GM23338 (cell line): ENCODE data around the gene ZCCHC14. TPM values are rescaled to one million over a fixed set of nuclear protein-coding genes. Genes with fewer than 3 reads are reported as not detected.

Source experiments
- ATAC-seq: fragments of 200-7000 bp; cut with Tn5 transposase; 3 replicates; pipeline ENCODE4 v1.9.1; 2020
- DNase-seq: peaks from one replicate; pipeline ENCODE4 v3.0.0-alpha.2; 2015; ENCODE audit warnings: low spot score
- H2AFZ ChIP-seq: fragments of 200-600 bp; sonication (generic); 2 replicates; pipeline ENCODE4 v1.8.0; 2016; ENCODE audit warnings: antibody characterized with exemption, mild to moderate bottlenecking, moderate library complexity
- H3F3A ChIP-seq: fragments of 200-600 bp; sonication (generic); replicated peaks from 2 replicates; pipeline ENCODE4 v1.8.0; 2017; ENCODE audit warnings: antibody characterized with exemption, mixed run types, low read depth
- H3K27ac ChIP-seq: fragments of 200-600 bp; sonication (generic); 2 replicates; pipeline ENCODE4 v1.6.1; 2016; ENCODE audit warnings: low read depth
- H3K27me3 ChIP-seq: fragments of 200-600 bp; sonication (generic); 2 replicates; pipeline ENCODE4 v1.8.0; 2016; ENCODE audit warnings: mild to moderate bottlenecking, mixed run types, moderate library complexity; ENCODE audit not compliant: insufficient read depth
- H3K36me3 ChIP-seq: fragments of 200-600 bp; sonication (generic); 2 replicates; pipeline ENCODE4 v1.8.0; 2016; ENCODE audit warnings: mild to moderate bottlenecking; ENCODE audit not compliant: insufficient read depth
- H3K4me1 ChIP-seq: fragments of 200-600 bp; sonication (generic); 2 replicates; pipeline ENCODE4 v1.8.0; 2016; ENCODE audit warnings: mild to moderate bottlenecking, moderate library complexity; ENCODE audit not compliant: insufficient read depth
- H3K4me2 ChIP-seq: fragments of 200-600 bp; sonication (generic); 2 replicates; pipeline ENCODE4 v1.7.1; 2017; ENCODE audit warnings: mixed run types
- H3K4me3 ChIP-seq: fragments of 200-600 bp; sonication (generic); 2 replicates; pipeline ENCODE4 v1.6.1; 2016; ENCODE audit warnings: mixed run types
- H3K79me2 ChIP-seq: fragments of 200-600 bp; sonication (generic); replicated peaks from 2 replicates; pipeline ENCODE4 v1.8.0; 2017; ENCODE audit warnings: mild to moderate bottlenecking; ENCODE audit not compliant: insufficient read depth
- H3K9me2 ChIP-seq: fragments of 200-600 bp; sonication (generic); 2 replicates; pipeline ENCODE4 v1.8.0; 2017; ENCODE audit not compliant: insufficient read depth
- H4K20me1 ChIP-seq: fragments of 200-600 bp; sonication (generic); replicated peaks from 2 replicates; pipeline ENCODE4 v1.8.0; 2017; ENCODE audit warnings: mild to moderate bottlenecking; ENCODE audit not compliant: insufficient read depth
- H3K27ac Mint-ChIP-seq: 2 replicates; pipeline ENCODE4 v1.8.0; 2020; ENCODE audit warnings: inconsistent platforms, mild to moderate bottlenecking, moderate library complexity, mixed read lengths
- H3K27me3 Mint-ChIP-seq: 3 replicates; pipeline ENCODE4 v1.8.0; 2022; ENCODE audit warnings: low read depth, mild to moderate bottlenecking, moderate library complexity, mixed read lengths, inconsistent platforms; ENCODE audit not compliant: insufficient read depth, poor library complexity
- H3K36me3 Mint-ChIP-seq: 3 replicates; pipeline ENCODE4 v1.8.0; 2021; ENCODE audit warnings: low read depth, mild to moderate bottlenecking, inconsistent platforms, moderate library complexity, mixed read lengths
- H3K4me1 Mint-ChIP-seq: 3 replicates; pipeline ENCODE4 v1.8.0; 2020; ENCODE audit warnings: mild to moderate bottlenecking, inconsistent platforms, mixed read lengths
- H3K4me3 Mint-ChIP-seq: 3 replicates; pipeline ENCODE4 v1.8.0; 2021; ENCODE audit warnings: moderate library complexity, mild to moderate bottlenecking, inconsistent platforms, mixed read lengths
- H3K9me3 Mint-ChIP-seq: 3 replicates; pipeline ENCODE4 v1.8.0; 2020; ENCODE audit warnings: moderate library complexity, mild to moderate bottlenecking, inconsistent platforms, mixed read lengths
- CREB1 ChIP-seq: fragments of 250-450 bp; sonication (Bioruptor Pico); IDR thresholded peaks from 2 replicates; pipeline ENCODE4 v1.5.0; 2020; ENCODE audit warnings: low read depth, mild to moderate bottlenecking, moderate library complexity
- JUNB ChIP-seq: IDR thresholded peaks from one replicate; pipeline ENCODE4 v1.6.1; 2016; ENCODE audit warnings: antibody characterized with exemption; ENCODE audit not compliant: unreplicated experiment
- NANOG ChIP-seq: IDR thresholded peaks from 2 replicates; pipeline ENCODE4 v1.6.1; 2016; ENCODE audit warnings: antibody characterized with exemption, borderline replicate concordance
- ZNF114 ChIP-seq: fragments of 250-450 bp; sonication (Bioruptor Pico); IDR thresholded peaks from 2 replicates; pipeline ENCODE4 v1.5.0; 2020; ENCODE audit warnings: mild to moderate bottlenecking, moderate library complexity
- ZNF331 ChIP-seq: fragments of 250-450 bp; sonication (Bioruptor Pico); IDR thresholded peaks from 2 replicates; pipeline ENCODE4 v1.5.0; 2020; ENCODE audit warnings: low read depth, mild to moderate bottlenecking, moderate library complexity
- polyA plus RNA-seq: library from polyadenylated mRNA; unstranded; fragments of >200 nt; fragmentation: Nextera tagmentation; extraction: Ambion mirVana; gene quantifications from 2 replicates; pipeline ENCODE4 v1.2.1, GENCODE V29; 2016
- total RNA-seq: library from RNA; depleted of rRNA; stranded (reverse); fragments of >200 nt; shearing (Covaris generic); gene quantifications from 2 replicates; pipeline ENCODE4 v1.2.3, GENCODE V29; 2014
- TF ChIP-seq, protein P1 (sequence below): fragments of 250-450 bp; sonication (Bioruptor Pico); IDR thresholded peaks from 2 replicates; pipeline ENCODE4 v1.5.0; 2020; ENCODE audit warnings: mild to moderate bottlenecking, moderate library complexity
- TF ChIP-seq, protein P2 (sequence below): IDR thresholded peaks from 2 replicates; pipeline ENCODE4 v1.6.1; 2016; ENCODE audit warnings: antibody characterized with exemption

ZCCHC14 gene
- total and polyA plus RNA-seq, 2 experiments from 2014 or later: 6.8 to 22.4 TPM

DNA sequence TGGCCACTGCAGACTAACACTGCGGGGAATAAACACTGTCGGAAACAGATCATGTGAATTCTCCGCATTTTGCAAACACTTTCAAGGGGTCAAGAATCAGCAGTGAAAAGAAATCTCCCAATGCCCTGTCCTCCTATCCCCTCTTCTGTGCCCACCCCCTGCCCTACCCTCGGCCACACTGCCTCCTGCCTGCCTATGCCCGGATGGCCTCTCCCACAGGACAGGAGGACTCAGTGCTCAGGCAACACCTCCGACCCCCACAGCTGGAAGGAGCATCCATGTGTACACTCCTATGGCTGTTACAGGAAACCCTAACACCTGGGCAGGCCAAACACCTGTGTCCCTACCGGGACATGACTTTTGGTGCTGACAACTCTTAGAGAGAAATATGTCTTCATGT lies 133.7 kb downstream of the ZCCHC14 start:
- peaks cover 2% of the 10 kb centered on the region for H3K27me3 Mint-ChIP-seq
- H3K27me3 ChIP-seq: no peaks in the 10 kb centered on the region
- H3K27ac Mint-ChIP-seq: no peak overlapping the region
- peaks cover 9% of the 10 kb centered on the region; the same call in 2 of the 3 replicates for H3K36me3 Mint-ChIP-seq
- no peaks in the 10 kb centered on the region for H3K9me3 Mint-ChIP-seq
- no peak overlapping the region for H3K4me3 Mint-ChIP-seq
- H3K4me1 ChIP-seq: no peaks in the 10 kb centered on the region
- ATAC-seq (no peak), DNase-seq (no peak)
- H2AFZ ChIP-seq: no peak overlapping the region
- no peaks in the 10 kb centered on the region for H3F3A ChIP-seq
- H3K79me2 ChIP-seq: peaks cover 11% of the 10 kb centered on the region
- H3K4me2 ChIP-seq: no peak overlapping the region
- TF ChIP-seq NANOG (no peak), ZNF114 (no peak), JUNB (no peak), CREB1 (CRISPR knock-in tag) (no peak), ZNF331 (CRISPR knock-in tag) (no peak)
- TF ChIP-seq, protein P1, sequence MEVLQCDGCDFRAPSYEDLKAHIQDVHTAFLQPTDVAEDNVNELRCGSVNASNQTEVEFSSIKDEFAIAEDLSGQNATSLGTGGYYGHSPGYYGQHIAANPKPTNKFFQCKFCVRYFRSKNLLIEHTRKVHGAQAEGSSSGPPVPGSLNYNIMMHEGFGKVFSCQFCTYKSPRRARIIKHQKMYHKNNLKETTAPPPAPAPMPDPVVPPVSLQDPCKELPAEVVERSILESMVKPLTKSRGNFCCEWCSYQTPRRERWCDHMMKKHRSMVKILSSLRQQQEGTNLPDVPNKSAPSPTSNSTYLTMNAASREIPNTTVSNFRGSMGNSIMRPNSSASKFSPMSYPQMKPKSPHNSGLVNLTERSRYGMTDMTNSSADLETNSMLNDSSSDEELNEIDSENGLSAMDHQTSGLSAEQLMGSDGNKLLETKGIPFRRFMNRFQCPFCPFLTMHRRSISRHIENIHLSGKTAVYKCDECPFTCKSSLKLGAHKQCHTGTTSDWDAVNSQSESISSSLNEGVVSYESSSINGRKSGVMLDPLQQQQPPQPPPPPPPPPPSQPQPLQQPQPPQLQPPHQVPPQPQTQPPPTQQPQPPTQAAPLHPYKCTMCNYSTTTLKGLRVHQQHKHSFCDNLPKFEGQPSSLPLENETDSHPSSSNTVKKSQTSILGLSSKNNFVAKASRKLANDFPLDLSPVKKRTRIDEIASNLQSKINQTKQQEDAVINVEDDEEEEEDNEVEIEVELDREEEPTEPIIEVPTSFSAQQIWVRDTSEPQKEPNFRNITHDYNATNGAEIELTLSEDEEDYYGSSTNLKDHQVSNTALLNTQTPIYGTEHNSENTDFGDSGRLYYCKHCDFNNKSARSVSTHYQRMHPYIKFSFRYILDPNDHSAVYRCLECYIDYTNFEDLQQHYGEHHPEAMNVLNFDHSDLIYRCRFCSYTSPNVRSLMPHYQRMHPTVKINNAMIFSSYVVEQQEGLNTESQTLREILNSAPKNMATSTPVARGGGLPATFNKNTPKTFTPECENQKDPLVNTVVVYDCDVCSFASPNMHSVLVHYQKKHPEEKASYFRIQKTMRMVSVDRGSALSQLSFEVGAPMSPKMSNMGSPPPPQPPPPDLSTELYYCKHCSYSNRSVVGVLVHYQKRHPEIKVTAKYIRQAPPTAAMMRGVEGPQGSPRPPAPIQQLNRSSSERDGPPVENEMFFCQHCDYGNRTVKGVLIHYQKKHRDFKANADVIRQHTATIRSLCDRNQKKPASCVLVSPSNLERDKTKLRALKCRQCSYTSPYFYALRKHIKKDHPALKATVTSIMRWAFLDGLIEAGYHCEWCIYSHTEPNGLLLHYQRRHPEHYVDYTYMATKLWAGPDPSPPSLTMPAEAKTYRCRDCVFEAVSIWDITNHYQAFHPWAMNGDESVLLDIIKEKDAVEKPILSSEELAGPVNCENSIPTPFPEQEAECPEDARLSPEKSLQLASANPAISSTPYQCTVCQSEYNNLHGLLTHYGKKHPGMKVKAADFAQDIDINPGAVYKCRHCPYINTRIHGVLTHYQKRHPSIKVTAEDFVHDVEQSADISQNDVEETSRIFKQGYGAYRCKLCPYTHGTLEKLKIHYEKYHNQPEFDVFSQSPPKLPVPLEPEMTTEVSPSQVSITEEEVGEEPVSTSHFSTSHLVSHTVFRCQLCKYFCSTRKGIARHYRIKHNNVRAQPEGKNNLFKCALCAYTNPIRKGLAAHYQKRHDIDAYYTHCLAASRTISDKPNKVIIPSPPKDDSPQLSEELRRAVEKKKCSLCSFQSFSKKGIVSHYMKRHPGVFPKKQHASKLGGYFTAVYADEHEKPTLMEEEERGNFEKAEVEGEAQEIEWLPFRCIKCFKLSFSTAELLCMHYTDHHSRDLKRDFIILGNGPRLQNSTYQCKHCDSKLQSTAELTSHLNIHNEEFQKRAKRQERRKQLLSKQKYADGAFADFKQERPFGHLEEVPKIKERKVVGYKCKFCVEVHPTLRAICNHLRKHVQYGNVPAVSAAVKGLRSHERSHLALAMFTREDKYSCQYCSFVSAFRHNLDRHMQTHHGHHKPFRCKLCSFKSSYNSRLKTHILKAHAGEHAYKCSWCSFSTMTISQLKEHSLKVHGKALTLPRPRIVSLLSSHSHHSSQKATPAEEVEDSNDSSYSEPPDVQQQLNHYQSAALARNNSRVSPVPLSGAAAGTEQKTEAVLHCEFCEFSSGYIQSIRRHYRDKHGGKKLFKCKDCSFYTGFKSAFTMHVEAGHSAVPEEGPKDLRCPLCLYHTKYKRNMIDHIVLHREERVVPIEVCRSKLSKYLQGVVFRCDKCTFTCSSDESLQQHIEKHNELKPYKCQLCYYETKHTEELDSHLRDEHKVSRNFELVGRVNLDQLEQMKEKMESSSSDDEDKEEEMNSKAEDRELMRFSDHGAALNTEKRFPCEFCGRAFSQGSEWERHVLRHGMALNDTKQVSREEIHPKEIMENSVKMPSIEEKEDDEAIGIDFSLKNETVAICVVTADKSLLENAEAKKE (CRISPR knock-in tag): no peak
- TF ChIP-seq, protein P2, sequence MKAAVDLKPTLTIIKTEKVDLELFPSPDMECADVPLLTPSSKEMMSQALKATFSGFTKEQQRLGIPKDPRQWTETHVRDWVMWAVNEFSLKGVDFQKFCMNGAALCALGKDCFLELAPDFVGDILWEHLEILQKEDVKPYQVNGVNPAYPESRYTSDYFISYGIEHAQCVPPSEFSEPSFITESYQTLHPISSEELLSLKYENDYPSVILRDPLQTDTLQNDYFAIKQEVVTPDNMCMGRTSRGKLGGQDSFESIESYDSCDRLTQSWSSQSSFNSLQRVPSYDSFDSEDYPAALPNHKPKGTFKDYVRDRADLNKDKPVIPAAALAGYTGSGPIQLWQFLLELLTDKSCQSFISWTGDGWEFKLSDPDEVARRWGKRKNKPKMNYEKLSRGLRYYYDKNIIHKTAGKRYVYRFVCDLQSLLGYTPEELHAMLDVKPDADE: no peak
- no peaks in the 10 kb centered on the region; the same call in 1 of the 2 replicates for H3K36me3 ChIP-seq
- H4K20me1 ChIP-seq: no peaks in the 10 kb centered on the region; the same call in 1 of the 2 replicates
- H3K27ac ChIP-seq: no peak overlapping the region
- H3K9me2 ChIP-seq: no peaks in the 10 kb centered on the region
- peaks cover 4% of the 10 kb centered on the region; the same call in 2 of the 3 replicates for H3K4me1 Mint-ChIP-seq
- no peak overlapping the region for H3K4me3 ChIP-seq
